22Rv1 (cell line): ENCODE results near the gene SLC27A5.
"Not testable (repeated sequence)": the region's sequence is repeated elsewhere in the genome, so short reads cannot be mapped to it uniquely, and the experiment has no call there.

Source experiments
- H3K27ac ChIP-seq: fragments of 450-650 bp; 2 replicates; pipeline ENCODE4 v1.5.1; 2017
- ZFX ChIP-seq: fragments of 450-650 bp; IDR thresholded peaks from 2 replicates; pipeline ENCODE4 v1.6.1; 2017; ENCODE audit warnings: antibody characterized with exemption, borderline replicate concordance
- TF ChIP-seq, protein P1 (sequence below): fragments of 450-650 bp; IDR thresholded peaks from 2 replicates; pipeline ENCODE4 v1.5.1; 2017; ENCODE audit warnings: mild to moderate bottlenecking

SLC27A5 gene

DNA sequence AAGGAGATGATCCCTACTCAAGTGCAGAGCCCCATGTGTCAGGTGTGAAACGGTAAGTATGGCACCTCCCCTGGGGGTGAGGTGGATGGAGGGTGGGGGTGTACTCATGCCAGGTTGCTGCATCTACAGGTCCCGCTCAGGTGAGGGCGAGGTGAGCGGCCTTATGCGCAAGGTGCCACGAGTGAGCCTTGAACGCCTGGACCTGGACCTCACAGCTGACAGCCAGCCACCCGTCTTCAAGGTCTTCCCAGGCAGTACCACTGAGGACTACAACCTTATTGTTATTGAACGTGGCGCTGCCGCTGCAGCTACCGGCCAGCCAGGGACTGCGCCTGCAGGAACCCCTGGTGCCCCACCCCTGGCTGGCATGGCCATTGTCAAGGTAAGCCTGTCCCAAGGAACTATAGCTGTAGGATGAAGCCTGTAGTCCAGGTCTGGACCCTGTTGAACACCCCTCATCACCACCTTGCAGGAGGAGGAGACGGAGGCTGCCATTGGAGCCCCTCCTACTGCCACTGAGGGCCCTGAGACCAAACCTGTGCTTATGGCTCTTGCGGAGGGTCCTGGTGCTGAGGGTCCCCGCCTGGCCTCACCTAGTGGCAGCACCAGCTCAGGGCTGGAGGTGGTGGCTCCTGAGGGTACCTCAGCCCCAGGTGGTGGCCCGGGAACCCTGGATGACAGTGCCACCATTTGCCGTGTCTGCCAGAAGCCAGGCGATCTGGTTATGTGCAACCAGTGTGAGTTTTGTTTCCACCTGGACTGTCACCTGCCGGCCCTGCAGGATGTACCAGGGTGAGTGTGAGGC is 37.3 kb upstream of the SLC27A5 start:
- 0 out of 2 replicates have a peak overlapping the region, but pooled peaks have one; percentile 99 for H3K27ac ChIP-seq
- TF ChIP-seq ZFX: no peak
- TF ChIP-seq, protein P1, sequence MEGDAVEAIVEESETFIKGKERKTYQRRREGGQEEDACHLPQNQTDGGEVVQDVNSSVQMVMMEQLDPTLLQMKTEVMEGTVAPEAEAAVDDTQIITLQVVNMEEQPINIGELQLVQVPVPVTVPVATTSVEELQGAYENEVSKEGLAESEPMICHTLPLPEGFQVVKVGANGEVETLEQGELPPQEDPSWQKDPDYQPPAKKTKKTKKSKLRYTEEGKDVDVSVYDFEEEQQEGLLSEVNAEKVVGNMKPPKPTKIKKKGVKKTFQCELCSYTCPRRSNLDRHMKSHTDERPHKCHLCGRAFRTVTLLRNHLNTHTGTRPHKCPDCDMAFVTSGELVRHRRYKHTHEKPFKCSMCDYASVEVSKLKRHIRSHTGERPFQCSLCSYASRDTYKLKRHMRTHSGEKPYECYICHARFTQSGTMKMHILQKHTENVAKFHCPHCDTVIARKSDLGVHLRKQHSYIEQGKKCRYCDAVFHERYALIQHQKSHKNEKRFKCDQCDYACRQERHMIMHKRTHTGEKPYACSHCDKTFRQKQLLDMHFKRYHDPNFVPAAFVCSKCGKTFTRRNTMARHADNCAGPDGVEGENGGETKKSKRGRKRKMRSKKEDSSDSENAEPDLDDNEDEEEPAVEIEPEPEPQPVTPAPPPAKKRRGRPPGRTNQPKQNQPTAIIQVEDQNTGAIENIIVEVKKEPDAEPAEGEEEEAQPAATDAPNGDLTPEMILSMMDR: no peak

DNA sequence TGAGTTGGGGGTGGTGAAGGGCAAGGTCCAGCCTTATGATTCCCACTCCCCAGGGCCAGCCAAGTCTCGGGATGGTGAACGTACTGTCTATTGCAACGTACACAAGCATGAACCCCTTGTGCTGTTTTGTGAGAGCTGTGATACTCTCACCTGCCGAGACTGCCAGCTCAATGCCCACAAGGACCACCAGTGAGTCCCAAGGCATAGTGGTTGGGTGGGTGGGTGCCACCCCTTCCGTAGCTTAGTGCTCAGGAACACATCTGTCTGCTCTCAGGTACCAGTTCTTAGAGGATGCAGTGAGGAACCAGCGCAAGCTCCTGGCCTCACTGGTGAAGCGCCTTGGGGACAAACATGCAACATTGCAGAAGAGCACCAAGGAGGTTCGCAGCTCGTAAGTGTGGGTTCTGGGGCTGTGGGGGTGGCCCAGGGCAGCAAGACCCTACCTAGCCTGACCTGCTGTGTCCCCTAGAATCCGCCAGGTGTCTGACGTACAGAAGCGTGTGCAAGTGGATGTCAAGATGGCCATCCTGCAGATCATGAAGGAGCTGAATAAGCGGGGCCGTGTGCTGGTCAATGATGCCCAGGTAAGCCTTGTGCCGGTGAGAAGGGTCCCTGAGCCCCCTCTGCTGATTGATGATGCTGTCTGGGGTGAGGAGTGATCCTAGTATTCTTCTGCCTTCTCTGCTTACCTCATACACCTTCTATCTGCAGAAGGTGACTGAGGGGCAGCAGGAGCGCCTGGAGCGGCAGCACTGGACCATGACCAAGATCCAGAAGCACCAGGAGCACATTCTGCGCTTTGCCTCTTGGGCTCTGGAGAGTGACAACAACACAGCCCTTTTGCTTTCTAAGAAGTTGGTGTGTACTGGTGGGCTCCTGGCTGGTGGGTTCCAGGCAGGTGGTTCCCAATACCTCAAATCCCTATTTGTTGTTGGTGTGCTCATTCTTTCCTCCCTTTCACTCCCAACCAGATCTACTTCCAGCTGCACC is 35.8 kb upstream of the SLC27A5 start:
- no peak for TF ChIP-seq ZFX
- TF ChIP-seq, protein P1: no peak

DNA sequence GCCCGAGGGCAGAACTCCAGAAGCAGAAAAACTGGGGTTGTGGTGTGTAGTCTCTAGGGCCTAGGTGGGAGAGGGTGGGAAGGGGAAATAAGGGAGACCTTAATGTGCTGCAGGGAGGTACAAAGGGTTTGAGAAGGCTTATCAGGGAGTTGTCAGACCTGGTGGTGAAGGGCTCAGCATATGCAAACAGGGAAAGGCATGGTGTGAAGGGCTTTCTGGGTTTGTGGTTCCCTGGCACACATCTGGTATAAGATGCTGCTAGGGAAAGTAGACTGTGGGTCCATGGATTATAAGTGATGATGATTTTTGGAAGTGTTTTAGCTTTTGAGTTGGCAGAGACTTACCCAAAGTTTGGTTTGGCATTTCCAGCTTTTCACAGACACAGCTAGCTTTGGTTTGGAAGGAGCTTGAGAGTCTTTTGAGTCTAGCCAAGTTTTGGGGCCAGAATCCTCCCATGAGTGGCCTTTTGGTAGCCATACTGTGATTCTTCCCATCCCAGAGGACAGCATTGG is 34.3 kb upstream of the SLC27A5 start:
- TF ChIP-seq, protein P1: no peak
- no peak for TF ChIP-seq ZFX

More for the DNA sequence above, 35.8 kb upstream of the SLC27A5 start:
- H3K27ac ChIP-seq: peak overlapping the region; percentile 98; the same call in 1 of the 2 replicates

DNA sequence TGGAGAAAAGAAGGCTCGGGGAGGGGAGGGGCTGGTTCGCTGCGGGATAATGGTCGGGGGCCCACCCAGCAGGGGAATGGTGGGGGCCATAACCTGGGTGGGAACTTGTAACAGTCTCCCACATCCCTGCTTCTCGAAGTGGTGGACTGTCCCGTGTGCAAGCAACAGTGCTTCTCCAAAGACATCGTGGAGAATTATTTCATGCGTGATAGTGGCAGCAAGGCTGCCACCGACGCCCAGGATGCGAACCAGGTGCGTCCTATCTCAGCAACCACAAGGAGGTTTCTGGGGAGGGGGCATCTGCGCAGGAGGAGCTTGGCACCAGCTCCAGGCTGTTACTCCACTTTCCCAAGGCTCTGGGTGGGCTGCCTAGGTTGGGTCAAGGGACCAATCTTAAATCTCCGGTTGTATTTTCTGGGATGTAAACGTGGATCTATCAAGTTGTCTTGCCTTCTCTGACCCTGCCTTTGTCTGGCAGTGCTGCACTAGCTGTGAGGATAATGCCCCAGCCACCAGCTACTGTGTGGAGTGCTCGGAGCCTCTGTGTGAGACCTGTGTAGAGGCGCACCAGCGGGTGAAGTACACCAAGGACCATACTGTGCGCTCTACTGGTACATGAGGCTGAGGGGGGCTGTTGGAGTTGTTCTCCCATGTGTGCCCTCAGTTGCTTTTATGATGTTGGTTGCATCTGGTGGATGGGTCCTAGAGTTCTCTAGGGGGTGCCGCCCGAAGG is 33.7 kb upstream of the SLC27A5 start:
- TF ChIP-seq ZFX: no peak
- TF ChIP-seq, protein P1: no peak

More for the DNA sequence above, 34.3 kb upstream of the SLC27A5 start:
- H3K27ac ChIP-seq: peak overlapping the region; percentile 98

DNA sequence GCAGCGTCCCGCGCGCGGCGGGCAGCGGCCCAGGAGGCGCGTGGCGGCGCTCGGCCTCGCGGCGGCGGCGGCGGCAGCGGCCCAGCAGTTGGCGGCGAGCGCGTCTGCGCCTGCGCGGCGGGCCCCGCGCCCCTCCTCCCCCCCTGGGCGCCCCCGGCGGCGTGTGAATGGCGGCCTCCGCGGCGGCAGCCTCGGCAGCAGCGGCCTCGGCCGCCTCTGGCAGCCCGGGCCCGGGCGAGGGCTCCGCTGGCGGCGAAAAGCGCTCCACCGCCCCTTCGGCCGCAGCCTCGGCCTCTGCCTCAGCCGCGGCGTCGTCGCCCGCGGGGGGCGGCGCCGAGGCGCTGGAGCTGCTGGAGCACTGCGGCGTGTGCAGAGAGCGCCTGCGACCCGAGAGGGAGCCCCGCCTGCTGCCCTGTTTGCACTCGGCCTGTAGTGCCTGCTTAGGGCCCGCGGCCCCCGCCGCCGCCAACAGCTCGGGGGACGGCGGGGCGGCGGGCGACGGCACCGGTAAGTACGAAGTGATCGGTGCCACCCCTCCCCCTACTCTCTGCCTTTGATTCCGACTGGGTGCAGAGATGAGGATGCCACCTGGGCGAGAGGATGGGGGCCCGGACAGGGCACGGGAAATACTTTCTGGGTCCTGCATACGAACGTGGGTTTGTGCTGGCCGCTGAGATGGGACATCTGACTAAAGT is 32.9 kb upstream of the SLC27A5 start:
- no peak for TF ChIP-seq ZFX
- TF ChIP-seq, protein P1: no peak
- H3K27ac ChIP-seq: peak overlapping the region; percentile 98

More for the DNA sequence above, 33.7 kb upstream of the SLC27A5 start:
- H3K27ac ChIP-seq: peak overlapping the region; percentile 98

DNA sequence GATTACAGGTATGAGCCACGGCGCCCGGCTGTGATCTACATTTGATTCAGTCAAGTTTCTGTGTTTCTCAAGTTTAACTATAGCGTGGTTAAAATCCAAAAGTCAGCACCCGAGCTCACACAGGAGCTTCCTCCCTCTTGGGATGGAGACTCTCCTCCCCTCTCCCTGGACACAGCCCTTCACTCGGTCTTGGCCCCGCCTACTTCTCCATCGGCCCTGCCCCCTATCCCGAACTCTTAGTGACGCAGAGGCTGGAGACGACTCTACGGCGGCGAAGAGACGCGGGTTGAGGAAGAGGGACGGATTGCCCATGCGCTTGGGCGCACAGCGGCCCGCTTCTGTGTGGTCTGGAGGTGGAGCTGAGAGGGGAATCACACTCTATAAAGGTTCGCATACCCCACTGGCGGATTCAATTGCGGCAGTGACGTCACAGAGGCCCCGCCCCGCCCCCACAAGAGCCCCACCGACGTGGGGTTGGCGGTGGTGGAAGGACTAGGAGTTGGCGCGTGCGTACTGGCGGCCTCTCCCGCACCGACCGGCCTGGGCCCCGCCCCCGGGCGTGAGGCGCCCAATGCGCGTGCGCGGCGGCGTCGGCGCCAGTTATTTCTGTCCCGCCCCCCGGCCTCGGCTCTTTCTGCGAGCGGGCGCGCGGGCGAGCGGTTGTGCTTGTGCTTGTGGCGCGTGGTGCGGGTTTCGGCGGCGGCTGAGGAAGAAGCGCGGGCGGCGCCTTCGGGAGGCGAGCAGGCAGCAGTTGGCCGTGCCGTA is 32.2 kb upstream of the SLC27A5 start, which contains the start of gene TRIM28:
Gene TRIM28 (plus strand): TSS at position 239 of the 765 bp plus-strand sequence. CDS start 694 bp downstream, outside the sequence.
- TF ChIP-seq, protein P1: no peak
- peak within 1 kb of the TSS; percentile 98 for H3K27ac ChIP-seq

DNA sequence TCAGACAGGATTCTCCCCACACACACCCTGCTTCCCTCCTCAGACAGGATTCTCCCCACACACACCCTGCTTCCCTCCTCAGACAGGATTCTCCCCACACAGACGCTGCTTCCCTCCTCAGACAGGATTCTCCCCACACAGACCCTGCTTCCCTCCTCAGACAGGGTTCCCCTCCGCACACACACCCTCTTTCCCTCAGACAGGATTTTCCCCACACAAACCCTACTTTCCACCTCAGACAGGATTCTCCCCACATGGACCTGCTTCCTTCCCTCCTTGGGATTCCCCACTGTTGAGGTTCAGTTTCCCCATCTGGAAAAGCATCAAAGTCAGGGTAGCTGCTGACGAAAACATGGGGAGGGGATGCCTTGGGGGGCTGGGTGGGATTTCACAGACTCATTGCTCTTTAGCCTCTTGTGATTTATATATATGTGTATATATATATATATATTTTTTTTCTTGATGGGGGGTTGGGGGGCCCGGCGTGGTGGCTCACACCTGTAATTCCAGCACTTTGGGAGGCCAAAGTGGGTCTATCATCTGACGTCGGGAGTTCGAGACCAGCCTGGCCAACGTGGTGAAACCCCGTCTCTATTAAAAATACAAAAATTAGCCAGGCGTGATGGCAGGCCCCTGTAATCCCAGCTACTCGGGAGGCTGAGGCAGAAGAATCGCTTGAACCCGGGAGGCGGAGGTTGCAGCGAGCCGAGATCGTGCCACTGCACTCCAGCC is 31.0 kb upstream of the SLC27A5 start:
- peak overlapping the region; percentile 98 for H3K27ac ChIP-seq

DNA sequence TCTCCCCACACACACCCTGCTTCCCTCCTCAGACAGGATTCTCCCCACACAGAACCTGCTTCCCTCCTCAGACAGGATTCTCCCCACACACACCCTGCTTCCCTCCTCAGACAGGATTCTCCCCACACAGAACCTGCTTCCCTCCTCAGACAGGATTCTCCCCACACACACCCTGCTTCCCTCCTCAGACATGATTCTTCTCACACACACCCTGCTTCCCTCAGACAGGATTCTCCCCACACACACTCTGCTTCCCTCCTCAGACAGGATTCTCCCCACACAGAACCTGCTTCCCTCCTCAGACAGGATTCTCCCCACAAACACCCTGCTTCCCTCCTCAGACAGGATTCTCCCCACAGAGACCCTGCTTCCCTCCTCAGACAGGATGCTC is 27.4 kb upstream of the SLC27A5 start:
- H3K27ac ChIP-seq: not testable (repeated sequence)
